AG08396 (cell line): ENCODE data around the gene OLA1.

ENCODE experiments used
- DNase-seq: peaks from one replicate; pipeline ENCODE4 v3.0.0; 2012; ENCODE audit warnings: low spot score, mixed read lengths

Gene OLA1

GRCh38 chr2:174033163-174033550, 215.2 kb downstream of the OLA1 start:
- no peak for DNase-seq

GRCh38 chr2:174031226-174031625, 217.1 kb downstream of the OLA1 start:
- DNase-seq: no peak

DNA sequence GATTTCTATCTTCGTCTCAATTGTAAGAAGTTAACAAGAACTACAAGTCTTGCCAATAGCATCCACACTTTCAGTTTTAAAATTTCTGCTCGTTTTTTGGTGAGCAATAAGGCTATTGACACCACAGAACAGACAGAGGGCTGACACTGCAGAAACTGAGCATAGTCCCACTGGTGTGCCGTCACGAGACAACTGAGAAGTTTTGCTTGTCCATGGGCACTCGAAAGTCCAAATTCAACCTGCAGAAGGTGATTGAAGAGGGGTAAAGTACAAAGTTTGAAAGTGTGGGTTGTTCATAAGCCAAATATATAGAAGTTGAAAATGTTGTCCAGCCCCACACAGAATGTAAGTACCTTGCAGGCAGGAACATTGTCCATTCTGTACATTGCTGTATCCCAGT, 219.4 kb downstream of the OLA1 start:
- no peak for DNase-seq

- no peak for DNase-seq
Measured at GRCh38 chr2:174027956-174028355, 220.4 kb downstream of the OLA1 start.

DNA sequence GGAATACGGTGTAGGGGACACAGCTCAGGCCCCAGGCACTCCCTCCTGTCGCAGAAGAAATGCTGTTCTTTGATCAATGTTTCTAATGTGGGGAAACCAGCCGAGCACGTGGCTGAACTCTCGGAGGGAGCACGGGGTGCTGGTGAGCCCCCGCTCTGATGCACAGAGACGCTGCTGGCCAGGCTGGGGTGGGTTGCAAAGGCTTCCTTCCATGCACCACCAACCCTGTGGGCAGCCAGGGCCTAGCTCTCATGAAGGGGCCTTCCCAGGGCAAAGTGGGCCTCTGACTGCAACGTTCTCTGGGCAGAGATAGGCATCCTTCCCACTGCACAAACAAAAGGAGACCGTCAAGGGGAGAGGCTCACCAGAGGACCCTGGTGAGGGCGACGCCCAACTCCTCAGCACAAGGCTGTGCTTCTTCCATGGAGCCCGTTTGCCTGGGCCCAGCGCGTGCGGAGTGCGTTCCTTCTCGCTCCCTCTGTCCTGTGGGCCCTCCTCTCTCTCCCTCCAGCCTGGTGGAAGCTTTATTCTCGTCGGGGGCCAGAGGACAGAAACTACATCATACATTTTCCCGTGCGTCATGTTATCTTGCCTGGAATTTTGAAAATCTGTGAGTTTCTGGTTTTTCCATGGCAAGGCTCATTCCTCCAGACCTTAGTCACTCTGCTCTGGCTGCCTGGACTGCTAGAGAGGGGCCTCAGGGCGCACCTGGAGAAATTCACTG, 222.0 kb downstream of the OLA1 start:
- no peak for DNase-seq

GRCh38 chr2:174025271-174026121, 222.8 kb downstream of the OLA1 start:
- peak; percentile 67 for DNase-seq

DNA sequence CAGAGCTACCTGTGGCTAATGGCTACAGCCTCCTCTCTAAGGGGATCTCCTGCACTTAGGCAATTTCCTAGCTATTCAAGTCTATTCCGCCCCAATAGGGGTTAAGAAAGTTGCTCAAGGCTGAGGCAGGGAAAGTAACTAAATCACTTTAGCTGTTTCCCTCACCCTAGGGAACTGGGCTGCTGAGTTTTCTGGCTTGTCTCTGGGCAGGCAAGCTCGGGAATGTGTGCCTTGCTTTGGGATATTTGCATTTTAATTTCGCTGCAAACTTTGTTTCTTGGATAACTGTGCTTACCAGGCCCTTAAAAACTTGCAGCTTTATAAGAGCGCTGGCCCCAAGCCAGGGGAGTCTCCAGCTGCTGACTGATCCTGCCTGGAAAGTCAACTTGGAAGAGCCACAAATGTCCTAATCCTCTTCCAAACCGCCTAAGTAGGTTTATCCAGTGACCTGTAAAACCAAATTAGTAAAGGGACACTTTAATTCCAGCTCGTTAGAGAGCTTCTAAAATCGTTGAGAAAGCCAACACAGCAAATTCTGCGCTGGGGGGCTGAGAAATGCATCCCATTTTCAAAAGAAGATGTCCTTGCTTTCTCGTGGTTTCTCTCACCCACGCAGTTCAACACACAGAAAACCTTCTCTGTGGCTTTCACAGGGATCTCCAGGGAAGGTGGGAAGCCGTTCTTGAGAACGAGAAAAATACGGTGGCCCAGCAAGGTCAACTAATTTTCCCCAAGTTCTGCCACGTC, 223.6 kb downstream of the OLA1 start:
- peak; percentile 27 for DNase-seq

GRCh38 chr2:174023591-174024523, 224.5 kb downstream of the OLA1 start:
- peak; percentile 57 for DNase-seq
